Stimulated activated CD8-positive, alpha-beta memory T cell treated with anti-CD3 and anti-CD28 coated beads, Interleukin-2, amount 100 ng/mL, for 48 hours (primary cell): Measurements from ENCODE around the gene SIM2.

Source experiments
- DNase-seq, 2 donors: peaks; one replicate each; pipeline ENCODE4 v3.0.0-alpha.2; 2020; ENCODE audit warnings: low read depth in 2 of 2

SIM2 gene

GRCh38 chr21:36700295-36700970 lies 1.5 kb downstream of the SIM2 start:
- no peak for DNase-seq

DNA sequence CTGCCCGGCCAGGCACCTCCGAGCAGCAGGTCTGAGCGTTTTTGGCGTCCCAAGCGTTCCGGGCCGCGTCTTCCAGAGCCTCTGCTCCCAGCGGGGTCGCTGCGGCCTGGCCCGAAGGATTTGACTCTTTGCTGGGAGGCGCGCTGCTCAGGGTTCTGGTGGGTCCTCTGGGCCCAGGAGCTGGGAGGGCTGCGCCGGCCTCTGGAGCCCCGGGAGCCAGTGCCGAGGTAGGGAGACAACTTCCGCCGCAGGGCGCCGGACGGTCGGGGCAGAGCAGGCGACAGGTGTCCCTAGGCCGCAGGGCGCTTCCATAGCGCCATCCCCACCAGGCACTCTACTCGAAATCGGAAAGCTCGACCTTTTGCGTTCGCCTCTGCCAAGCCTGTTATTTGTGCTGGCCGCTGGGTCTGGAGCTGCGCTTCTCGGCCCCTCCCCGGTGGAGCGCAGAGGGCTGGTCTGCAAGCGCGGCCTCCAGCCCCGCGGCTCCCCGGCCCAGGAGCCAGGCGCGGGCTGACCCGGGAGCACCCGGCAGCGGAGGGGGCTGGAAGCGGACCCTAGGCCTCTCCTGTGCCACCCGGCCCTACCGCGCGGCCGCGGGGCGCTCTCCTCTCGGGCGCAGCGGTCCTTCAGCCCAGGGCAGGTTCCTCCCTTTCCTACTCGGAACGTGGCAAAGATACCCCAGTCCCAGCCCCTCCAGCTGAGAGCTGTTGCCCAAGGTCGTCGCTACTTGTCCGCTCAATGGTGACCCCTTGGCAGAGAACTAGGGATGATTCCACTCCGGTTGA lies 2.2 kb downstream of the SIM2 start:
- DNase-seq: no peak

DNA sequence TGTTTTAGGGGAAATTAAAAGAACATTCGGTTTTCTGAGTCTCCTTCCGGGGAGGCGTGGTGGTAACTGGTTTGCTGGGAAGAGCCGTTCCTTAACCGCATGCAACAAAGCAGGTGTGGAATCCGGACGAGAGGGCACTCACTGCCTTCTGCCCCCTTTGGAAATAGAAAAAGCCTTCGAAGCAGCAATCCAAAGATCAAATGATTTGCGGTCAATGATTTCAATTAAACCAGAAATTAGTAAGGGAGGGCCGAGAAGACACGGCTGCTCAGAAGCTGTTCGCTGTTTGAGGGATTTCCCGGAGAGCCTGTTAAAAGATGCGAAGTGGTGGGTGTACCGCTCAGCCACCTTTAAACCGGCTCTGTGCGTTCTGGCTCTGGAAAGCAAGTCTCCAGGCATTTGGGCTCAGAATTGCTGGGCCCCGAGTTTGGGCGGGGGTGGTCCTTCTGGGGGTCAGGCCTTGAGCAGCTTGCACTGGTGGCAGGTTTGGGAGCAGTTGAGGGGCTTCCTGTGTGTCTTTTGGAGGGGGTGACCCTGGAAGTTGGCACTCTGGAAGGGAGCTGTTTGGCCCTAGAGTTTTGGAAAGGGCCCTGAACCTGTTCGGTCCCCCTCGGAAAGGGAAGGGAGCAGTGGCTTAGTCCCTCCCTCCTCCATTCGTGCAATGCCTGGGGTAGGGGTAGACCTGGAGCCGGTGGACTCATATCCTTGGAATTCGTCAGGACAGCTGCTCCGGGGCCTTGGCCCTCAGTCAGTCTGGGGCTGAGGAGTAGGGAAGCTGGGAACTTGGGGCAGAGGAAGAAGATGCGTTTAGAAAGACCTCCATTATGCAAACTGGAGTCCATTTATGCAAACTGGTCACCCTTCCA lies 3.1 kb downstream of the SIM2 start:
- no peak for DNase-seq

- DNase-seq: no peak
Observed at GRCh38 chr21:36702622-36702968, 3.7 kb downstream of the SIM2 start.

DNA sequence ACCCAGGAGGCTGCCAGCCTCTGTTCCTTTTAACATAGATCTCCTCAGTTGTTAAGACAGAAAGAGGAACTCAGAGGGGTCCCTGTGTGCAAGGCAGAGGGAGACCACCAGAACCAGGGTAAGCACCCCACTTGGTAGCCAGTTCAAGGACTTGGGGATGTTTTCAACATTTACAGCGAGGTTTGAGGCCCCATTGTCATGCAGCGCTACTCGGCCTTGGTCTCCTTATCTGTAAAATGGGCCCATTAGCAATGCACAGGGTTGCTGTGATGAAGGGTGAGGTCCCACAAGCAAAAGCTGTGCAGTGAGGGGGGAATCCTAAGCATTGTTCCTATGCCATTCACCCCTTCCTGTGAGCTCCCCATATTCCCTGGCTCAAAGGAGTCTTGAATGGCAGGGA lies 4.2 kb downstream of the SIM2 start:
- DNase-seq: no peak

DNA sequence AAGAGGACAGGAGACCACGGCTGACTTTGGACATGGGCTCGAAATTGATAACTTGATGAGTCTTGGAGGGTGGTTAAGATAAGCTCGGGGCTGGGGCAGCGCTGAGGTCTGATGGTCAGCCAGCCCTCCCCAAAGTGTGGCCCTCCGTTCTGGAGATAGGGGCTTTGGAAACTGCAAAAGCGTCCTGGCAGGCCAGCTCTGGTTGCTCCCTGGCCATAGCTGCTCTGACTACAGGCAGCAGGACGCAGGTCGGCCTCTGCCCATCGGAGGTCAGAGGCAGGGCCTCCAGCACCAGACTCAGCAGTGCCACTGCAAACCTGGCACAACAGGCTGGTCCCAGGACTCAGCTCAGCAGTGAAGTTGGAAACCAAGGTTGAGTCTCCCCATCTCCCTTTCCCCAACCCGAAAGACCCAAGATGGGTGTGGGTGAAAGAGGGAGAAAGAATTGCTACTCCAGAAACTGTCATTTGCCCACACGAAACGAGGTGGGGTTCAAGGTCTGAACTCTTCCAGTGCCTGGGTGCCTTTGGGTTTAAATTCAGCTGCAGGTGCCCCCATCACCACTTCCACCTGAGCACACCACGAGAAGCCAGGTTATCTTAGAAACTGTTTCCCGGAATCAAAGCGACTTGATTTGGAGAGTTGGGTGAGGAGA lies 4.8 kb downstream of the SIM2 start:
- DNase-seq: no peak

DNA sequence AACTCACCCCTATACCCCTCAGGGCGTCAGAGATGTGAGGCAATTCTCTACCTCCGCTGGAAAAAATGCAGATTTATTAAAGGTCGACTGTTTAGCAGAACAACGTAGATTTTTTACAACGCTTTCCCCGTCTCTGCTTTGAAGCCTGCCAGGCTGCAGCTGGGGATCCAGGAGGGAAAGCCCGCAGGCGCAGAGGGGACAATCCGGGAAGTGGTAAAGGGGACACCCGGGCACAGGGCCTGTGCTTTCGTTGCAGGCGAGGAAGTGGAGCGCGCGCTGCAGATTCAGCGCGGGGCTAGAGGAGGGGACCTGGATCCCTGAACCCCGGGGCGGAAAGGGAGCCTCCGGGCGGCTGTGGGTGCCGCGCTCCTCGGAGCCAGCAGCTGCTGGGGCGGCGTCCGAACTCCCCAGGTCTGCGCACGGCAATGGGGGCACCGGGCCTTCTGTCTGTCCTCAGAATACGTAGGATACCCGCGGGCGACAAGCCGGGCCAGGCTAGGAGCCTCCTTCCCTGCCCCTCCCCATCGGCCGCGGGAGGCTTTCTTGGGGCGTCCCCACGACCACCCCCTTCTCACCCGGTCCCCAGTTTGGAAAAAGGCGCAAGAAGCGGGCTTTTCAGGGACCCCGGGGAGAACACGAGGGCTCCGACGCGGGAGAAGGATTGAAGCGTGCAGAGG lies 5.5 kb downstream of the SIM2 start:
- no peak for DNase-seq

DNA sequence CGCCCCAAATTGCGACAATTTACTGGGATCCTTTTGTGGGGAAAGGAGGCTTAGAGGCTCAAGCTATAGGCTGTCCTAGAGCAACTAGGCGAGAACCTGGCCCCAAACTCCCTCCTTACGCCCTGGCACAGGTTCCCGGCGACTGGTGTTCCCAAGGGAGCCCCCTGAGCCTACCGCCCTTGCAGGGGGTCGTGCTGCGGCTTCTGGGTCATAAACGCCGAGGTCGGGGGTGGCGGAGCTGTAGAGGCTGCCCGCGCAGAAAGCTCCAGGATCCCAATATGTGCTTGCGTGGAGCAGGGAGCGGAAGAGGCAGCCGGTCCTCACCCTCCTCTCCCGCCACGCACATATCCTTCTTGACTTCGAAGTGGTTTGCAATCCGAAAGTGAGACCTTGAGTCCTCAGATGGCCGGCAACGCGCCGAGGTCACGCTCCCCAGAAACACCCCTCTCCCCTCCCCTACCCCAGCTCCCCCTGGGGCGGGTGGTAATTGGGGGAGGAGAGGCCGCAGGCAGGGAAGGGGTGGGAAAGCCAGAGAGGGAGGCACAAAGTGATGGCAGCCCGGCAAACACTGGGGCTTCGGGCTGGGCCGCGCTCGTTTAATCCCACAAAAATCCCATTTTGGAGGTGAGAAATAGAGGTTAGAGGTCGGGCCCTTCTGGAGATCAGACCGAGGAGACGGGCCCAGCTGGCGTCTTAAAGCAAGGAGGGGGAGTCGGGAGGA lies 6.2 kb downstream of the SIM2 start:
- no peak for DNase-seq

- DNase-seq: no peak
Observed at GRCh38 chr21:36705679-36706481, 7.0 kb downstream of the SIM2 start.

- no peak for DNase-seq
Observed at GRCh38 chr21:36706482-36706852, 7.6 kb downstream of the SIM2 start.

DNA sequence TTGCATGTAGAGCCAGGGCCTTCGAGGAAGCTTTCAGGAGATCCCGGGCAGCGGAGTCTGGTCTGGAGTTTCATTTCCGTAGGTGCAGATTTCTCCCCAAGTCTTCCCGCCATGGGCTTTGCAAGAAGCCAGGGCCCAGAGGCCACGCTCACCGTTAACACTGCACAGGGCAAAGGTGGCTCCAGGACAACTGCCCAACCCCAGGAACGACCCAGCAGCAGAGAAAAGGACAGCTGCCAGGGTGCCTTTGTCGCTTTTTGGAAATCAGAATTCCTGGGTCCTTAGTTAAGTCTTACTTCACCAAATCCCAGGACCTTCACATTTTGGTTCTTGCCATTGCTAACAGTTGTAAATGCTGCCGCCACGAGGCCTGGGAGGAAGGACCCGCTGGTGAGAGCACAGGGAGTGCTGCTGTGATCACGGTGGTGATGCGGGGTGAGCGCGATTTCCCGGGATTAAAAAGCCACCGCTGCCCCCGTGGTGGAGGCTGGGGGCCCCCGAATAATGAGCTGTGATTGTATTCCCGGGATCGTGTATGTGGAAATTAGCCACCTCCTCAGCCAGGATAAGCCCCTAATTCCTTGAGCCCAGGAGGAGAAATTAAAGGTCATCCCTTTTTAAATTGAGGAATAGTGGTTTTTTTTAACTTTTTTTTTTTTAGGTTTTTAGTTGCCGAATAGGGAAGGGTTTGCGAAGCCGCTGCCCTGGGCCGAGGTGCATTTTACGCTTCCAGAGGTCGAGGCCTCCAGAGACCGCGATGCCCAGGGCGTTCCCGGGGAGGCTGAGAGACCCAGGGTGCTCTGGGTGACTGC lies 8.2 kb downstream of the SIM2 start:
- no peak for DNase-seq

GRCh38 chr21:36707763-36708285 lies 8.9 kb downstream of the SIM2 start:
- DNase-seq: no peak

GRCh38 chr21:36708286-36709029 lies 9.5 kb downstream of the SIM2 start:
- no peak for DNase-seq

DNA sequence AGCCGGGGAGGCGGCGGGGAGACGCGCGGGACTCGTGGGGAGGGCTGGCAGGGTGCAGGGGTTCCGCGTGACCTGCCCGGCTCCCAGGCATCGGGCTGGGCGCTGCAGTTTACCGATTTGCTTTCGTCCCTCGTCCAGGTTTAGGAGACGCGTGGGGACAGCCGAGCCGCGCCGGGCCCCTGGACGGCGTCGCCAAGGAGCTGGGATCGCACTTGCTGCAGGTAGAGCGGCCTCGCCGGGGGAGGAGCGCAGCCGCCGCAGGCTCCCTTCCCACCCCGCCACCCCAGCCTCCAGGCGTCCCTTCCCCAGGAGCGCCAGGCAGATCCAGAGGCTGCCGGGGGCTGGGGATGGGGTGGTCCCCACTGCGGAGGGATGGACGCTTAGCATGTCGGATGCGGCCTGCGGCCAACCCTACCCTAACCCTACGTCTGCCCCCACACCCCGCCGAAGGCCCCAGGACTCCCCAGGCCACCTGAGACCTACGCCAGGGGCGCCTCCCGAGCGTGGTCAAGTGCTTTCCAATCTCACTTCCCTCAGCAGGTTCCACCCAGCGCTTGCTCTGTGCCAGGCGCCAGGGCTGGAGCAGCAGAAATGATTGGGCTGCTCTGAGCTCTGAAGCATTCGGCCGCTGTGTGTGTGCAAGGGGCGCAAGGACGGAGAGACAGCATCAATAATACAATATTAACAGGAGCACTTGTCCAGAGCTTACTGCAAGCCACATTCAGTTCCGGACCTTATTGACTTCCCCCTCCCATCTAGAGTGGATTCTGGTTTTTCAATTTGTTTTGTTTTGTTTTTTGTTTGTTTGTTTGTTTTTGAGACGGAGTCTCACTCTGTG lies 10.3 kb downstream of the SIM2 start:
- no peak for DNase-seq

DNA sequence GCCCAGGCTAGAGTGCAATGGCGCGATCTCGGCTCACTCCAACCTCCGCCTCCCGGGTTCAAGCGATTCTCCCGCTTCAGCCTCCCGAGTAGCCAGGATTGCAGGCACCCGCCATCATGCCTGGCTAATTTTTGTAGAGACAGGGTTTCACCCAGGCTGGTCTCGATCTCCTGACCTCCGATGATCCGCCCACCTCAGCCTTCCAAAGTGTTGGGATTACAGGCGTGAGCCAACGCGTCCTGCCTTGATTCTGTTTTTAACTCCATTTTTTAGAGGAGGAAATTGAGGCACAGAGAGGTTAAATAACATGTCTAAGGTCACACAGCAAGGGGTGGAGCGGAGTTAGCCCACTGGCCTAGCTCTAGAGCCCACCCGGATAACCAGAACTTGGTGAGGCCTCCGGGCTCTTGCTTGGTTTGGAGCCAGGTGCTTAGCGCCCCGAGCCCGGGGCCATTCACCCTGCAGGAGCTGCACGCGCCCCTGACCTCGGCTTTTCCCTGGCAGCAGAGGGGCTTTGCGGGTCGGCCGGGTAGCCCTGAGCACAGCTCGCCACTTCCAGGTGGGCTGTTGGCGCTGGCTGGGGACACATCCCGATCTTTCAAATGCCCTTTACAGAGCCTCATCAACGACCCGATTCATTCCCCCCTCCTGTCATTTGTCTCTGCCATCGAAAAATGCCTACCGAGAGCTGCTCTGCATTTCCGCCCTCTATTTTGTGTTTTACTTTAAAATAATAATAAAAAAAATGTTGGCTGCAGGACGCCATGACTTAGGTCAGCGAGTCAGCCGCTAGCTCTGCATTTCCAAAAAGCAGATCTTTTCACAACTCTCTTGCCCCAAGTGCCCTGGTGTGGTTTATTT lies 11.2 kb downstream of the SIM2 start:
- DNase-seq: no peak

- no peak for DNase-seq
Observed at GRCh38 chr21:36710729-36711048, 11.8 kb downstream of the SIM2 start.

DNA sequence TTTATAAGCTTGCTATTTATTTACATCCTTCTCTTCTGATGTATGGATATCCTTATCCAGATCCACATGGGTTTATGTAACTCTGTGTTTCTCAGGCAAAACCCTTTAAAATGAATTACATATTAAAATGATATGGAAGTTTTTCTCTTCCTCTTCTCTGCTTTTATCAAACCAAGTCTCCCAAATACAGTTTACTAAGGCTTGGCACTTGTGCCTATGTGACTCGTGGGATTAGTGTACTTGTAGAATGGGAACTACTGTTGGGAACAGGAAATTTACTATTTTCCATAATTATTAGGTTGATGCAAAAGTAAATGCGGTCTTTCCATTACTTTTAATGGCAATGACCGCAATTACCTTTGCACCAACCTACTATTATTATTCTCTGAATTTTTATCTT lies 14.8 kb downstream of the SIM2 start:
- DNase-seq: no peak
